ENCODE measurements around the gene SALL3.

GRCh38 chr18:78934551-78935225 is 44.9 kb upstream of the SALL3 start:
- no peak for TF ChIP-seq RCOR1 (IDR thresholded peaks at IDR 0.05; ENCODE audit: insufficient replicate concordance, low read length)
- no peak for TF ChIP-seq CTCF (conservative IDR thresholded peaks at IDR 0.05; ENCODE audit: low read depth, low read length)
